ENCODE data around the gene MZT2A. TPM values are rescaled to one million over a fixed set of nuclear protein-coding genes. Genes with fewer than 3 reads are reported as not detected.
"Not testable (repeated sequence)": the region's sequence is repeated elsewhere in the genome, so short reads cannot be mapped to it uniquely, and the experiment has no call there.

MZT2A gene
- total RNA-seq, 1 experiment from 2014 or later: 143 TPM

GRCh38 chr2:131440742-131441468 lies 51.3 kb downstream of the MZT2A start:
- BruUV-seq (replicated peaks); in situ Hi-C loops (cut with HindIII; ENCODE audit: low pct_unique_long_range_greater_than_20kb, low sequenced_read_pairs): not testable (repeated sequence)

More at GRCh38 chr2:131440742-131441468, 51.3 kb downstream of the MZT2A start:
- ATAC-seq; DNase-seq (ENCODE audit: low read depth, low spot score); H3K27ac ChIP-seq (ENCODE audit: low read length); H3K9me3 ChIP-seq (ENCODE audit: control insufficient read depth, insufficient read depth, low read depth, low read length); intact Hi-C loops (cut with micrococcal nuclease; ENCODE audit: unreplicated experiment); H3K36me3 ChIP-seq (ENCODE audit: control insufficient read depth, insufficient read depth, low read length); H3K4me3 ChIP-seq (ENCODE audit: low read depth in 2 of 2, low read length in 2 of 2); CTCF ChIA-PET; H3K27me3 ChIP-seq (ENCODE audit: control insufficient read depth, insufficient read depth, low read length); H3K4me1 ChIP-seq (ENCODE audit: control insufficient read depth, insufficient read depth, low read length); POLR2A ChIA-PET: not testable (repeated sequence)

Small RNAs within 50 kb of the gene (microRNA-seq; reads per million reads assigned to microRNA genes)
- gene MIR4784 (ENCODE audit: unreplicated experiment): not detected

Other genes with a start within 250 kb of the MZT2A start
- not detected for gene RAB6D, start 128.2 kb downstream of the MZT2A start, total RNA-seq (2021; ENCODE audit: unreplicated experiment)
- not detected for gene TUBA3D, start 16.3 kb downstream of the MZT2A start, total RNA-seq (2021; ENCODE audit: unreplicated experiment)
- gene CCDC74A, start 35.5 kb upstream of the MZT2A start, total RNA-seq (2021; ENCODE audit: unreplicated experiment): 29.9 TPM

Data from Panc1 (cell line).